ENCODE measurements around the gene ZNF282. TPM values are rescaled to one million over a fixed set of nuclear protein-coding genes. Genes with fewer than 3 reads are reported as not detected.

ZNF282 gene
- total RNA-seq, 1 experiment from 2014 or later: 44.0 TPM

GRCh38 chr7:149154056-149154455 is 41.3 kb upstream of the ZNF282 start:
- no peaks in the 10 kb centered on the region for H3K9me3 Mint-ChIP-seq (ENCODE audit: unreplicated experiment)
- H3K27me3 Mint-ChIP-seq (ENCODE audit: insufficient read depth, unreplicated experiment): no peaks in the 10 kb centered on the region
- intact Hi-C loops (cut with micrococcal nuclease; ENCODE audit: unreplicated experiment): no loop called here
- H3K4me3 Mint-ChIP-seq (ENCODE audit: unreplicated experiment): no peak overlapping the region
- H3K4me1 Mint-ChIP-seq (ENCODE audit: low read depth, unreplicated experiment): peaks cover 13% of the 10 kb centered on the region
- POLR2A ChIA-PET: no interaction called here
- CTCF ChIA-PET: no interaction called here
- DNase-seq: peak in 1 of 2 experiments; percentile 20
- BruUV-seq (replicated peaks): no TSS peak
- Histone ChIP-seq H3K4me3 (ENCODE audit: low read depth, low read length) (no peak overlapping the region), H3K27me3 (replicated peaks; ENCODE audit: control insufficient read depth, insufficient read depth, low read length) (no peaks in the 10 kb centered on the region), H3K4me1 (no peaks in the 10 kb centered on the region), H3K9me3 (no peaks in the 10 kb centered on the region), H3K36me3 (ENCODE audit: control insufficient read depth, insufficient read depth, low read length) (peaks cover 3% of the 10 kb centered on the region)
- H3K36me3 Mint-ChIP-seq (ENCODE audit: insufficient read depth, unreplicated experiment): peaks cover 47% of the 10 kb centered on the region
- H3K27ac Mint-ChIP-seq (ENCODE audit: unreplicated experiment): no peak overlapping the region
- TF ChIP-seq CTCF (IDR thresholded peaks at IDR 0.05; ENCODE audit: insufficient read depth in 1 of 2, low read depth in 1 of 2, low read length in 1 of 2, severe bottlenecking in 1 of 2, unreplicated experiment in 1 of 2): no peak

- CTCF ChIA-PET: no interaction called here
- Histone ChIP-seq H3K36me3 (ENCODE audit: control insufficient read depth, insufficient read depth, low read length) (peaks cover 3% of the 10 kb centered on the region), H3K9me3 (no peaks in the 10 kb centered on the region), H3K27me3 (replicated peaks; ENCODE audit: control insufficient read depth, insufficient read depth, low read length) (no peaks in the 10 kb centered on the region), H3K4me3 (ENCODE audit: low read depth, low read length) (no peak overlapping the region), H3K4me1 (no peaks in the 10 kb centered on the region)
- H3K27ac Mint-ChIP-seq (ENCODE audit: unreplicated experiment): no peak overlapping the region
- TF ChIP-seq CTCF (IDR thresholded peaks at IDR 0.05; ENCODE audit: insufficient read depth in 1 of 2, low read depth in 1 of 2, low read length in 1 of 2, severe bottlenecking in 1 of 2, unreplicated experiment in 1 of 2): no peak
- no peak for DNase-seq
- intact Hi-C loops (cut with micrococcal nuclease; ENCODE audit: unreplicated experiment): no loop called here
- no TSS peak for BruUV-seq (replicated peaks)
- POLR2A ChIA-PET: no interaction called here
- no peak overlapping the region for H3K4me3 Mint-ChIP-seq (ENCODE audit: unreplicated experiment)
- no peaks in the 10 kb centered on the region for H3K4me1 Mint-ChIP-seq (ENCODE audit: low read depth, unreplicated experiment)
- no peaks in the 10 kb centered on the region for H3K9me3 Mint-ChIP-seq (ENCODE audit: unreplicated experiment)
- H3K36me3 Mint-ChIP-seq (ENCODE audit: insufficient read depth, unreplicated experiment): peaks cover 62% of the 10 kb centered on the region
- H3K27me3 Mint-ChIP-seq (ENCODE audit: insufficient read depth, unreplicated experiment): no peaks in the 10 kb centered on the region
These were observed 38.4 kb upstream of the ZNF282 start for GRCh38 chr7:149156898-149157297.

- Mint-ChIP-seq H3K4me3 (ENCODE audit: unreplicated experiment) (no peak overlapping the region), H3K36me3 (ENCODE audit: insufficient read depth, unreplicated experiment) (peaks cover 66% of the 10 kb centered on the region), H3K9me3 (ENCODE audit: unreplicated experiment) (no peaks in the 10 kb centered on the region), H3K4me1 (ENCODE audit: low read depth, unreplicated experiment) (no peaks in the 10 kb centered on the region), H3K27me3 (ENCODE audit: insufficient read depth, unreplicated experiment) (no peaks in the 10 kb centered on the region), H3K27ac (ENCODE audit: unreplicated experiment) (peak overlapping the region; percentile 40)
- H3K4me3 ChIP-seq (ENCODE audit: low read depth, low read length): no peak overlapping the region
- CTCF ChIA-PET: interaction anchor here (1.6 kb wide), 1 partner anchor 14 kb away, joined by 3 read pairs; the partner anchor contains the start of gene ZNF398
- intact Hi-C loops (cut with micrococcal nuclease; ENCODE audit: unreplicated experiment): no loop called here
- POLR2A ChIA-PET: no interaction called here
- BruUV-seq (replicated peaks): no TSS peak
- no peaks in the 10 kb centered on the region for H3K27me3 ChIP-seq (replicated peaks; ENCODE audit: control insufficient read depth, insufficient read depth, low read length)
- H3K9me3 ChIP-seq: no peaks in the 10 kb centered on the region
- no peaks in the 10 kb centered on the region for H3K4me1 ChIP-seq
- no peak for TF ChIP-seq CTCF (IDR thresholded peaks at IDR 0.05; ENCODE audit: insufficient read depth in 1 of 2, low read depth in 1 of 2, low read length in 1 of 2, severe bottlenecking in 1 of 2, unreplicated experiment in 1 of 2)
- no peaks in the 10 kb centered on the region for H3K36me3 ChIP-seq (ENCODE audit: control insufficient read depth, insufficient read depth, low read length)
- DNase-seq: no peak
These were observed 34.0 kb upstream of the ZNF282 start for GRCh38 chr7:149161241-149161848.

Measured in Caco-2 (cell line).